HUDEP-2 (cell line): ENCODE data around the gene DTNBP1.

Source experiments
- DNase-seq, 76 experiments: peaks; one replicate each; lab custom pipeline; 2025; ENCODE audit not compliant: unreplicated experiment in 76 of 76; lab: John Stamatoyannopoulos, UW

Gene DTNBP1

DNA sequence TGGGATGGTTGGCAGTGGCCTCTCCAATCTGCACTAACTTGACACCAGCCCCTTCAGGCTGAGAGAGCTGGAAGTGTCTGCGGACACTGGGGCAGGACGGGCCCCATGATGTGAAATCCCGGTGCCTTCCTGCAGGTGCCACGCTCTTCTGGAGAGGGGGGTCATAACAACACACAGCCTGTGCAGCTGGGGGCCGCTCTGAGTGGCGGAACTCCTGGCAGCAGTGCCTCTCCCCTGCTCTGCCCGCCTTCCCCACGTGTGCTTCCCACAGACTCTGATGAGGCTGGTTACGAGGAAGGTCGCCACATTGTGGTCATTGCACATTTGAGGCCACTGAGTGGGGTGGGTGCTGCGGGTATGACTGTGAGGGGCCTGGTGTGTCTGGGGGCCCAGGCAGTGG is 145.2 kb downstream of the DTNBP1 start:
- DNase-seq, result no peak

DNA sequence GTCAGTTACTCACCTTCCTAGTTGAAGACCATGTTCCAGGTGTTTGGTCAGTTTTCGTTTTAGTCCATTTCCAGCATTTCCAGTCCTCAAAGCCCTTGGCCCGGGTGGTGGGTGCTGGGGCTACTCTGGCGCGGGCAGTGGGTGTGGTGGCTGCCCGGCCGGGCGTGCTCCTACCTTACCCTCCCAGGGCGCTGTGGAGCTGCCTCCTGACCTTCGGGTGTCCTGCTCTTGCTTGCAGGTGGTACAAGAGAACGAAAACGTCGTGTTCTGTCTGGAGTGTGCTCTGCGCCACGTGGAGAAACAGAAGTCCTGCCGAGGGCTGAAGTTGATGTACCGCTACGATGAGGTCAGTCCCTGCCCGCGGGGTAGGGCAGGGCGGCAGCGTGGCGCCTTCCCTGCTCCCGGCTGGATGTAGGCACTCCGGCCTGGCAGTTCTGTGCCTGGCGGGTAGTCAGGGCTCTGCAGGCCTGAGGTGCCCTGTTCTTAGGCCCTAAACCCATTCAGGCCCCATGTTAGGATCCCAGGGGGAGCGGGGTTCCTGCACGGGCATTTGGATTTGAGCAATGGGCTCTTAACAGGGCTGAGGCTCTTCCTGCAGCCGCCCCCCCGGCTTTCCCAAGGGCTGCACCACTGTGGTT is 145.8 kb downstream of the DTNBP1 start:
- no peak for DNase-seq

DNA sequence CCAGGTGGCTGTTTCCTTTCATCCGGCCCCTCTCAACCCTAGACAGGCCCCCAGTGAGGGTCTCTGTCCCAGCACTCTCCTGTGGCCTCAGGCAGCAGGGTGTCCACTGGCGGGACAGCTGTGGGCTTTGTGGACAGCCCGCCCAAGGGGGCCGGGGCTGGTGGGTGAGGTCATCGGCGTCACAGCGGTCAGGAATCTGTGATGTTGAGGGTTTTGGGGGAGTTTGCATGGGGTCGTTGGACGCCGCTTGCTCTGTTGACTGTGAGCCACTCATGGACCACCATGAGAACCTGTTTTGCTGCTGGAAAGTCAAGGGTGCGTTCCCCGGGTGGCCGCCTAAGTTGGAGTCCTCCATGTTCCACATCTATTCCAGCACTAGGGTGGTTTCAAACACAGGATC is 146.4 kb downstream of the DTNBP1 start:
- DNase-seq, result no peak

DNA sequence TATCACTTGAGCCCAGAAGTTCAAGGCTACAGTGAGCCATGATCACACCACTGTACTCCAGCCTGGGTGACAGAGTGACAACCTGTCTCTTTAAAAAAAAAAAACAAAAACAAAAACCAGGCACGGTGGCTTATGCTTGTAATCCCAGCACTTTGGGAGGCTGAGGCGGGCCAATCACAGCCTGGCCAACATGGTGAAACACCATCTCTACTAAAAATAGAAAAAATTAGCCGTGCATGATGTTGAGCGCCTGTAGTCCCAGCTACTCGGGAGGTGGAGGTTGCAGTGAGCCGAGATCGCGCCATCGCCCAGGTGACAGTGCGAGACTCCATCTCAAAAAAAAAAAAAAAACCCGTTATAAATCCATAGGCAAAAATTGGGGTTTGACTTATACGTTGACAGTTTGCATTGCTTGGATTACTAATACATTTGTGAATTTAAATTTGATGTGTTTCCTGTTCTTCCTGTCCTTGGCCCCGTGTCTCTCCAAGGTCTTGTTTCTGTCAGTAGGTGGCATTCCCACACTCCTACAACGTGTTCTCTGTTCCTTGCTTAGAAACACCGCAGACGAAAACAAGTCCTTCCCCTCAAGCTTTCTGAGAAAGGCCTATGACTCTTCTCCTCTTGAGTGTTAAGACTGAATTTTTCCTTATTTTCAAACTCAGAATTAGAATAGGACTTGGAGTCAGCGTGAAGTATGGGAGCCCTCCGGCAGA is 147.0 kb downstream of the DTNBP1 start:
- DNase-seq, result no peak

DNA sequence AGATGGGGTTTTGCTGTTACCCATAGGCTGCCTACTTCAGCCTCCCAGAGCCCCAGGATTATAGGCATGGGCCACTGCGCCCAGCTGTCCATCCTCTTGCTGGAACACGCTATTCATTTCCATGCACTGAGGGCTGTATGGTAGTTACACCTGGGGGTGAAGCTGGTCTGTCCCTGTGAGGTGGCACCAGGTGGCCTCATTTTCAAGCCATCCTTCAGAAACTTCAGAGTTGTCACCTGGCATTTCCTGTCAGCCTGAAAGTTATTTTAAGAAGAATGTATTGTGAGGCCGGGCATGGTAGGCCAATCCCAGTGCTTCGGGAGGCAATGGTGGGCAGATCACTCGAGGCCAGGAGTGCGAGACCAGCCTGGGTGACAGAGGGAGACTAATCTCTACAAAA is 147.6 kb downstream of the DTNBP1 start:
- DNase-seq, result no peak

DNA sequence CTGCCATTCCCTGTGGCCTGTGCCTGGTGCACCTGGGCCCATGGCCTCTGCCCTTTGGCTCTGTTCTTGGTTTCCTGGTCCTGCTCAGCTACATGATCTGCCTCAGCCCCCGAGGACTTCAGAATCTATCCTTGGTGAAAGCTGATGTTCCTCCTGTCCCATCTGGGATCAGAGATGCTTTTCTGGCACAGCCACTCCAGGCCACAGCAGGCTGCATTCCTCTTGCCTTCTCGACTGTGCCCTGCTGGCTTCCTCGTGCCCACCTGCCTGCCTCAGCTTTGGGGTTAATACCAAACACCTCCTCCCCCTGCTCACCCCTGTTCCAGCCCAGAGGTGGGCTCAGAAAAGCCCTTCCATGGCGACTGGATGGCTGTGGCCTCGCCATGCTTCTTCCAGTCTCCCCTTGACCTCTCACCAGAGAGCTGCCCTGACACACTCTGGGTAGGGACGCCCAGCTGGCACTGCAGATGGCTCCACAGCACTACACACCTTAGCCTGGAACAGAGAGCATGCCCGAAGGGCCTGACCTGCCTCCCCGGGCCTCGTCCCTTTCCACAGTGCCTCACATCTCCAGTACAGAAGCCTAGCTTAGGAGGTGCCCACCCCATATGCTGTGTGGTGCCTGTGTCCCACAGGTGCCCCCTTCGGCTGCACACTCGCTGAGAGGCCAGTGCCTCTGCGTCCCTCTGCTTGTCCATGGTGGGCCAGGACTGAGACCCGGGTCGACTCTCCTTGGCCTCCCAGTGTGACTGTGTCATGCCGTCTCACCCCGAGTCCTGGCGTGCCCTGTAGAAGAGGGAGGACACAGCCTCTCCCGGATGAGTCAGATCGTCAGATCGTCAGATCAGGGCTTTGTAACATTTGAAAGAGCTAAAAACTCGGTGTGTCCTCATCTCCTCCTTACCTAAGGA is 148.8 kb downstream of the DTNBP1 start:
- peak in 23 of 76 experiments; percentile 4 to 55 (median 27) for DNase-seq

DNA sequence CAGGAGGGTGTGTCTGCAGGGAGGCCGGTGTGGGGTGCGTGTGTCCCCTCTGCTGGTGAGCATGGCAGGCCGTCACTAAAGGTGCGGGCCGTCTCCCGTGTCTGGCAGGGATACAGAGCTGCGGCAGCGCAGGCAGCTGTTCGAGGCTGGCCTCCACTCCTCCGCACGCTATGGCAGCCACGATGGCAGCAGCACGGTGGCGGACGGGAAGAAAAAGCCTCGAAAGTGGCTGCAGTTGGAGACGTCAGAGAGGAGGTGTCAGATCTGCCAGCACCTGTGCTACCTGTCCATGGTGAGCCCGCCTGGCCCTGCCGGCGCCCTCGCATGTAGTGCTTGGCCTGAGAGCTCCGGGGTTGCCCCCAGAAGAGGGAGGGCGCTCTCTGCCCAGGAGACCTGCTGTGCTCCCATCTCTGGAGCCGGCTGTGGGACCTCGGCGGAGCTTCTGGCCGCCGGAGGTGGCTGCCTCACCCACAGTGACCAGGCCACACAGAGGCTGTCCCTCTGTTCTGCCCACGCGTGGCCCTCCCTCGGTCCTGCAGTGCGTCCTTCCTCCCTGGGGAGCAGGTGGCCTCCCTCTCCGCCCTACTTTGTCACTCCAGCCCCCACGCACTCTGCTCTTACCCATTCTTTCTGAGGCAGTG is 149.6 kb downstream of the DTNBP1 start:
- DNase-seq, result no peak

DNA sequence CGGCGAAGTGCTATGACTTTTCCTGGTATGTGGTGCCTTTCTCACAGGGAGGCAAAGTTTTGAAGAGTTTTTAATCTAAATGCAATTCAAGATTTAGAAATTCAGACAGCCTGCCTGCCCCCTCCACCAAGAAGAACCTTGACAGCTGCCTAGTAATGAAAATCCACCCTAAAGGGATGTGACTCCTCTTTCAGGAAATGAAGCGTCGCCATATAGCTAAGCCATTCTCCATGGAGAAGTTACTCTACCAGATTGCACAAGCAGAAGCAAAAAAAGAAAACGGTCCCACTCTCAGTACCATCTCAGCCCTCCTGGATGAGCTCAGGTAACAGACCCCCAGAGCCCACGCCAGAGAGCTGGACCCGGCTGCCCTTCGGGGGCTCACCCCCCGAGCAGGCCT is 150.1 kb downstream of the DTNBP1 start:
- DNase-seq, result no peak

DNA sequence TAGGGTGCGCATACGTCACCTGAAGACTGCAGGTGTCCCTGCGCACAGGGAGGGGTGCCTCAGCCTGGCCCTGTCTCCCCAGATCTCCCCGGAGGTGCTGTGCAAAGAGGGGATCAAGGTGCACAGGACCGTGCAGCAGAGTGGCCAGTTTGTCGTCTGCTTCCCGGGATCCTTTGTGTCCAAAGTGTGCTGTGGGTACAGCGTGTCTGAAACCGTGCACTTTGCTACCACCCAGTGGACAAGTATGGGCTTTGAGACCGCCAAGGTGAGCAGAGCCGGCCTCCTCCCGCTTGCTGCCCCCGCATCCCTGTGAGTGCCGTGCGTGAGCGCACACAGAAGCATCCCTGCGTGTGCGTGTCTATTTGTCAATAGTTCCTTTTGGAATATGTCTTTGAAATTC is 150.7 kb downstream of the DTNBP1 start:
- DNase-seq, result peak in 2 of 76 experiments; percentile 8 to 14

DNA sequence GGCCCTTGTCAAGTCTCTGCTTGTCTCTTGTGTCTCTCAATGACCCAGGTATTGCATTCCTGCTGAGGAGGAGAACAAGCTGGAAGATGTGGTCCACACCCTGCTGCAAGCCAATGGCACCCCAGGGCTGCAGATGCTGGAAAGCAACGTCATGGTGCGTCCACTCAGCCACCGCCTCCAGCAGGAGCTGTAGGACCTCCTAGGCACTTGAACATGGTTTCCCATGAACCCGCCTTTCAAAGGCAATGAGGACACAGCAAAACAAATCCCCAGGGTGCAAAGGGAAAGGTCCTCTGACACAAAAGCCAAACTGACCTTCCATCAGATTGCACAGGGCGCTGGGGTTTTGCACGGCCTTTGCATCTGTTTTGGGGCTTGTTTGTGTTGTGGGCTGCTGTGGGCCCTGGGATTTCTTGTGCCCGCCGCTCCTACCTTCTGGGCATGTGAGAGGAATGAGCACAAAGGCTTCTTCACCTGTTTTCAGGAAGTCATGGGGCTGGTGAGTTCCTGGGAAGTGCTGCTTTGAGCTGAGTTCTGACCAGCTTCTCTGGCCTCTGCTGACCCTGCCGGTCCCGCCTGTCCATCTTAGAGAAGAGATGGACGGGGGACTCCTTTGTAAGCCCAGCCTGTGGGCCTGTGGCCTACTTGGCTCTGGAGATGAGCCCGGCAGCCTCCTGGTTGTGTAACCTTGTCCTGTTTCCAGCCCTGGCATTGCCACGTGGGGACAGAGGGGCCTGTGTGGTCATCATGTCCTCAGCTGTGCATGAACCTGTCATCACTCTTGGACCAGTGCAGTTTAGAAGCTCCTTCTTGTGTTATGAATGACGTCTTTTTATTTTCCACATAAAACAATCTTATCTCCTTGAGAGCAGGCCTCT is 151.3 kb downstream of the DTNBP1 start:
- no peak for DNase-seq

DNA sequence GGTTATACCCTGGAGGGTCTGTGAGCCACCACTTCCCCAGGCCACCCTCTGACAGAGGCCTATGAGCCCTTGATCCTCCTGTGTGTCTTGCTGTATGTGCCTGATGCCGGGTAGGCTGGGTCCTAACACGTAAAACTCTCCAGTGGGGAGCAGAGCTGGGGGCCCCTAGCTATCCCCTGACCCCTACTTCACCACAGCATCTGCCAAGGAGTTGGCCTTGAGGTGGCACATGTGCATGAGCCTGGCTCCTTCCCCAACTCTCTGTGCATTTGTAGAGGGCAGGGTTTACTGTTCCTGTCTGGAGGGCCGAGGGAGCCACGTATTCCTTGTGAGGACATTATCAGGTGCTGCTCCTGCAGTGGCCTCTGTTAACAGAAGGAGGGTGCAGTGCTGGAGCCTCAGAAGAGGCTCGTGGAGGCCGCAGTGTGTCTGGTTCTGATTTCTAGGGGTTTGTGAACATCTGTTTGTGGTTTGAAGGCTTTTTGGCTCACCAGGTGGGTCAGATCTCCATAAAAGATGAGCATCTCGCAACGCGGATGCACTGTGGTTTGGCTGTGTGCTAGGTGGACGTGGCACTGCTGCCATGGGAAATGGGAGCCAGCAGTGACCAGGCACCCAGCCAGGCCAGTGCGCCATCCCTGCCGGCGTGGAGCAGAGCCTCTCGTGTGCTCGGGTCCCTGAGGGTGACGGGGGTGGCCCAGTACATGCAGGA is 152.1 kb downstream of the DTNBP1 start:
- DNase-seq, result no peak

DNA sequence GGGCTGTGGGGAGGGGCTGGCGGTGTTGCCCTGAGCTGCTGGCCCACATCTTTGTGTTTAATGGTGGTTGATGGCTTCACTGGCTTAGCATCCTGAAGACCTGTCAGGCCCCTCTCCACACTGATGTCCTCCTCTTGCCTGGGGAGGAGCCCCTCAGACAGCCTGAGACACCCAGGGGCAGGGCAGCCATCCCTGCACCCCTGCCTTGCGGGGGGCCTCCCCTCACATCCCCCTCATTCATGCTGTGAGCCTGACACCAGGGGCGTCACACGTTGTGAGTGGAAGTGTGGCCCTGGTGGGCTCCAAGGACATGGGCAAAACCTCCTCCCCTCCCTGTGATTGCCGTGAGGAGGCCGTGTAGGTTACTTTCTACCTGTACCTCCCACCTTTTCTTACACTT is 152.7 kb downstream of the DTNBP1 start:
- DNase-seq, result no peak

DNA sequence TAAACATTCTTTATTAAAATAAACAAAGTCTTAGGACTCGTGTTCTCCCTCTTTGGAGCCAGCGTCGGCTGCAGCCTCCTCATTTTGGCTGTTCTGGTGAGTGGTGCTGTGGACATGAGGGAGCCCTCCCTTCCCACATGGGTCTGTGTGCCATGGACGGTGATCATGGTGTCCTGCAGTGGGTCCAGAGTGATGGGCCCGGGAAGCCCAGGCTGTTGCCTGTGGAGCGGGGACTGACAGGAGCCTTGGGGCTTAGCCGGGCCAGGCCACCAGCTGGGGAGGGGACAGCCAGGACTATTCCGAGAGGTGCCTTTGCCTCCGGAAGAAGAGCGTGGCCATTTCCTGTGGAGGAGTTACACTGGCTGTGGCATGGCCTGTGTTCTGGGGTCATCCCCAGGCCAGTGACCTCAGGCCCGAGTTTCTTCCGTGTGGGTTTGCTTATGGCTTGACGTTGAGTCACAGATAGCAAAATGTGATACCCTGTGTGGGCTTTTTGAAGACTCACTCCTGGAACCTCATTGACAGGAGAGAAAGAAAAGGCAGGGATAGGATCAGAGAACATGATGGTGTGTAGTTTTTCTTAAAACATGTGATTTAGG is 153.4 kb downstream of the DTNBP1 start:
- peak in 4 of 76 experiments; percentile 8 to 31 (median 14) for DNase-seq

DNA sequence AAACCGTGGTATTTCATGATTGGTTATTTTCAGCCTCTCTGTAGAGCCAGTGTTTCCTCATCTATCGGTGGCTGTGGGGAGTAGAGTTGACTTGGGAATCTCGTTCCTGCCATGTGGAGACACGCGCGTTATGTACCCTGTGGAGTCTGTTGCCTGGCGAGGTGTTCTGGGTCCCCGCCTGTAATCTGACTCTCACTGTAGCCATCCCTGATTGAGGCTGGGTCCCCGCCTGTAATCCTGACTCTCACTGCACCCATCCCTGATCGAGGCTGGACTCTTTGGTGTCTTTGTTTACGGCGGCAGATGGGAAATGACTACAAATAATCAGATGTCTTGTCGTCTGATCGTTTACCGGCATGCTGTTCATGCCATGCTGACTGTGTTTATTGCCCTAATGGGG is 153.9 kb downstream of the DTNBP1 start:
- no peak for DNase-seq

DNA sequence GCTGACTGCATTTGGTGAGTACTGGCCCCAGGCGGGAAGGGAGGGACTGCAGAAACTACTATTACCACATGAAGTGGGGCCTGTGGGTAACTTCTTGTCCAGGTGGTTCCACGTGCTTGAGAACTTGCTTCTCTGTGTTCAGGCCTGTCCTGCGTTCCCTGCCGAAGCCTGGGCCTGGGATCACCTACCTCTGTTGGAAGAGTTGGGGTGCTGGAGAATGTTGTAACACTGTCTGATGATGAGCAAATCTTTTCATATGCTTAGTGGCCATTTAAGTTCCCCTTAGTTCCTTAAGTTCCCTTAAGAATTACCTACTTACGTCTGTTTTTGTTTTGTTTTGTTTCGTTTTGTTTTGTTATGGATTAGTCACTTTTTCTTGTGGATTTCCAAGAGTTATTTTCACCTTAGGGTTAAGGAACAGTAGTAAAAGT is 154.4 kb downstream of the DTNBP1 start:
- DNase-seq, result no peak

DNA sequence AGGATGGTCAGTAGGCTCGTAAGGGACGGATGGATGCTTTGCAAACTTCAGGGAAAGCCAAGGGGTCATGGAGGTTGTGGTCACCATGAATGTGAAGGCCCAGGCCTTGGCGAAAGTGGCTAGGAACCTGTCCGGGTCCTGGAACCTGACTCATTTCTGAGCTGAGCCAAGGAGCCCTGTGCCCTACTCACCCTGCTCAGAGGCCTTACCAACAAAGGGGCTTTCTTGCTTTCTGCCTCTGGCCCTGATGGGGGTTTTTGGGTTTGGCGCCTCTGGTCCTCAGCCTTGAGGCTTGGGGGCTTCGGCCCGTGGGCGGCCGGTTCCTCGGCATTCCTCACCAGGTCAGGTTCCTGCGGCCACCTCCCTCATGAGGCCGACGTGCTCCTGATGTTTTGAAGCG is 155.1 kb downstream of the DTNBP1 start:
- DNase-seq, result no peak

DNA sequence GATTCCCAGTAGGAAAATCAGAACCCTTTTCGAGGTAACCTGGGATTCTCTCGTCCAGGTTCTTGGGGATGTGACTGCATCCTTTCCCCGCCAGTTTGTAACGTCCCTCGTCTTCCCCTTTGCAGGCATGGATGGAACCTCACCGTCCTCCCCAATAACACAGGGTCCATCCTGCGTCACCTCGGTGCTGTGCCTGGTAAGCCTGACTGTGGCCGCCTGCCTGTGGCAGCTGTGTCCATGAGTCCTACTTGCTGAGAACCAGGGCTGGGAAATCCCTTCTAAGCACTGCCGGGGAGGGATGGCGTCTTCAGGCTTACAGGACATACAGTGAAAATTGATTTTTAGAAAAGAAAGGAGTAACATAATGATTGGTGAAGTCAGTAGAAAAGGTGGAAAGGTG is 155.6 kb downstream of the DTNBP1 start:
- no peak for DNase-seq

DNA sequence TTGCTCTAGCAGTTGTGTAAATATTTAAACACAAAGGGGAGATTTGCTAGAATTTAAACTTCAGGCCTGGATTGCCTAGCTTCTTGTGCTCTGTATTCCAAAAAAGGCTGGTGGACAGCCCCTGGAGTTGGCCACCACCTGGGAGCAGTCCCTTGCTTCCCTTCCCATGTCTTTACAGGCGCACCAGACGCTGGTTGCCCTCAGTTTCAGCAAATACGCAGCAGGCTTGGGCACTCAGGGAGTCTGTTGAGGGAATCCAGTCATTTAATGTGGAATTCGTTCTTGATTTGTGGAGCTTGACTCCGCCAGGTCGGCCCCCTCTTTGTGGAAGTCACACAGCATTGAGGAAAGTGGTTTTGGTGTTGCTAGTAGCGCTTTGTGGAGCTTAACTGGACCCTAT is 156.8 kb downstream of the DTNBP1 start:
- no peak for DNase-seq

DNA sequence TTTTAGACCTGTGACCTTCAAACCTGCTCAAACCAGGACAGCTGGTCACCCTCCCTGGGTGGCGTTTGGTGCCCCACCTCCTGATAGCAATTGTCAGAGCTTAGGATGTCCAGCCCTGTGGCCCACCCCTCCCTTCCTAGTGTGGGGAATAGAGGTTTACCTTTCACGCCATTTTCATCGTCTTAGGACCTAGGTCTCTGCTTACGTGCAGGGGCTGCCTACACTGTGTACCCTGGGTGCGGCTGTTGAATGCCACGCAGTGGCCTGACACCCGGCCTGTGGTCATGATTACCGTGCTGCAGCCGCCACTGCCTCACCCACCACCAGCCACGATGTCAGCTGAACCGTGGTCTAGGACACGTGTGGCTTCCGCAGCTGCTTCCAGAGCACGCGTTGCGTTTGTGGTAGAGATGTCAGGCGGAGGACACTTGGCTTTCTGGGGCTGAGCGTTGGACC is 157.3 kb downstream of the DTNBP1 start:
- no peak for DNase-seq
